Natural killer cell treated with Interleukin-12 subunit alpha and Interleukin-12 subunit beta and Interleukin-15 and Interleukin-18, amount 100 ng/mL, for 72 hours (primary cell): ENCODE results near the gene HTR3B. TPM values are rescaled to one million over a fixed set of nuclear protein-coding genes. Genes with fewer than 3 reads are reported as not detected.
"Not testable (repeated sequence)": the region's sequence is repeated elsewhere in the genome, so short reads cannot be mapped to it uniquely, and the experiment has no call there.

Experiments
- ATAC-seq, 2 donors: fragments of 150-1000 bp; cut with Tn5 transposase in 1 of 2; sonication (Bioruptor Pico), chemical (Tn5 transposase) in 1 of 2; 2 replicates each; pipeline ENCODE4 v1.10.0; 2021
- DNase-seq: peaks from one replicate; pipeline ENCODE4 v3.0.0; 2022; ENCODE audit warnings: low spot score
- H3K27ac Mint-ChIP-seq, 2 donors: 1 replicate in 1 of 2; 2 replicates in 1 of 2; pipeline ENCODE4 v1.8.0; 2022; ENCODE audit warnings: mixed read lengths in 2 of 2, mild to moderate bottlenecking in 1 of 2, moderate library complexity in 1 of 2
- H3K27me3 Mint-ChIP-seq, 2 donors: 1 replicate in 1 of 2; 2 replicates in 1 of 2; pipeline ENCODE4 v1.8.0; 2022; ENCODE audit warnings: mixed read lengths in 2 of 2
- H3K36me3 Mint-ChIP-seq: one replicate; pipeline ENCODE4 v1.8.0; 2022; ENCODE audit warnings: mixed read lengths
- H3K4me1 Mint-ChIP-seq, 2 donors: 1 replicate in 1 of 2; 2 replicates in 1 of 2; pipeline ENCODE4 v1.8.0; 2022; ENCODE audit warnings: low read depth in 2 of 2, mixed read lengths in 2 of 2, mild to moderate bottlenecking in 1 of 2
- H3K4me3 Mint-ChIP-seq: one replicate; pipeline ENCODE4 v1.8.0; 2022; ENCODE audit warnings: mixed read lengths
- H3K9me3 Mint-ChIP-seq: 2 replicates; pipeline ENCODE4 v1.8.0; 2022; ENCODE audit warnings: mixed read lengths
- total RNA-seq, 2 donors: library from RNA; stranded (reverse); gene quantifications; one replicate each; pipeline ENCODE4 v1.2.3, GENCODE V29; 2022

Gene HTR3B
- total RNA-seq, 2 donors from 2014 or later: not detected

DNA sequence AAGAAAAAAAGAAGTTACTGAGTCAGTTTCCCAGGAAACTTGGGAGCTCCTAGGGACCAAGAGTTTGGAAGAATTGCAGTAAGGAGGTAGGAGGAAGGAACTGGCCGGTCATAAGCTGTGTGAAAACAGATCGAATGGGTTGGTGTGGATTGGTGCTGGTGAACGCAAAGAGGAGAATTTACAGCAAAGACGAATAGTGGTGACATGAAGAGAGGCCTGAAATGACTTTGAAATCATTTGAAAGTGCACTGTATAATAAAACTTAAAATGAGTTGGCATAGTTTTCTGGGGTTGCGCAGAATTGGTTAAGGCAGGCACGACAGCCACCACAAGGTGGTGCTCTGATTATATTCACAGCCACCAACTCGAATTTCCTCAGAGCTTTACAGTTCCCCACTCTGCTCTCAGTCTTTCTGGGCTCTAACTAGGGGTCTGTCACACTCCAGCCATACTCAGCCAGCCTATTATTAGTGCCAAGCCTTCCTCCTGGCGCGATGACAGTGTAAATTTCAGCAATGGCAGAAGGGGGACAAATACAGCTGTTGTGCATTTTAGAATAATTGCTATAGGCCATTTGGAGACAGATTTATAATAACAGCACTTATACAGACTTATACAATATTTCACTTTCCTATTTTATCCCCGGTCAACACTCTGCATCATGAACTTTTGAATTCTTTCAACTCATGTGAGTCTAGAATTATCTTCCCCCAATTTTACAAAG, 8.3 kb upstream of the HTR3B start:
- Mint-ChIP-seq H3K4me3 (no peak overlapping the region), H3K4me1 (peaks cover 3 to 10% of the 10 kb centered on the region in 2 donors), H3K27me3 (peaks cover 0 to 8% of the 10 kb centered on the region in 2 donors), H3K9me3 (no peaks in the 10 kb centered on the region), H3K36me3 (no peaks in the 10 kb centered on the region), H3K27ac (no peak overlapping the region)
- ATAC-seq (peak in 1 of 2 donors; percentile 68), DNase-seq (no peak)

- Mint-ChIP-seq H3K9me3 (no peaks in the 10 kb centered on the region), H3K27me3 (peaks cover 0 to 12% of the 10 kb centered on the region in 2 donors), H3K4me1 (peaks cover 0 to 5% of the 10 kb centered on the region in 2 donors), H3K27ac (no peak overlapping the region), H3K36me3 (no peaks in the 10 kb centered on the region), H3K4me3 (no peak overlapping the region)
- no peak for ATAC-seq
- DNase-seq: no peak
Measured at GRCh38 chr11:113901141-113901540, 3.5 kb upstream of the HTR3B start.

DNA sequence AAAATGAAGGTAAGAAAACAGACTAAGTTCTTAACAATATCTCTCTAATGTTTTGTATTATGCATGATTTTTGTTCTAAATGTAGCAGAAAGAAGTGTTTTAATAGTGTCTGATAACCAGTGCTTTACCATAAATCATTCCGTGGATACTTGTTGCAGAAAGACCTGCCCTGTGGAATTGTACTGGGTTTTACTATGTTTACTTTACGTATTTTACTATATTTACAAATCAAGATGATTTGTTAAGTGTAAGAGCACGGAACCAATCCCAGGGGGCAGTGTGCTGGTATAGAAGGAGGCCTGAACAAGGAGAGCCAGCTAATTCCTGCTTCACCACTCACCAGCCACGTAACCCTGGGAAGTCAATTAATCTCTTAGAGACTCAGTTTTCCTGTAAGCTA, 1.4 kb downstream of the HTR3B start:
- no peak for ATAC-seq
- peaks cover 11 to 19% of the 10 kb centered on the region in 2 donors for H3K27me3 Mint-ChIP-seq
- H3K4me1 Mint-ChIP-seq: peaks cover 0 to 10% of the 10 kb centered on the region in 2 donors
- no peak overlapping the region for H3K27ac Mint-ChIP-seq
- no peak for DNase-seq
- no peaks in the 10 kb centered on the region for H3K9me3 Mint-ChIP-seq
- no peaks in the 10 kb centered on the region for H3K36me3 Mint-ChIP-seq
- H3K4me3 Mint-ChIP-seq: no peak overlapping the region

DNA sequence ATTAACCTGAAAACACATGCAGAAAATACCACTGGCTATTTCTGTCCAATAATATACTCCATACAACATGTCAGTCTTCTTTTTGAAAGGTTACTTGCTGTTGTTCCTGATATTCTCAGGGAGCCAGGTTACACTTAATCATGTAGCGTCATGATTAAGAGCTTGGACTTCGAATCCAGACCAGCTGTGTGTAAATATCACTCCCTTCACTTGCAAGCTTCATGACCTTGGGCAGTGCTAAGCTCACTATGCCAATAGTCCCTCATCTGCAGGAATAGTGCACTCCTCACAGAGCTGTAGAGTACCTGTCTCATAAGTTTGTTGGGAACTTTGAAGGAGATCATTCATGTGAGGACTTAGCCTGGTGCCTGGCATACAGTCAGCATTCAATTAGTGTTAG, 1.9 kb downstream of the HTR3B start:
- peaks cover 0 to 10% of the 10 kb centered on the region in 2 donors for H3K4me1 Mint-ChIP-seq
- no peak overlapping the region for H3K4me3 Mint-ChIP-seq
- H3K27ac Mint-ChIP-seq: no peak overlapping the region
- H3K36me3 Mint-ChIP-seq: no peaks in the 10 kb centered on the region
- ATAC-seq (no peak), DNase-seq (no peak)
- no peaks in the 10 kb centered on the region for H3K9me3 Mint-ChIP-seq
- H3K27me3 Mint-ChIP-seq: peaks cover 9 to 19% of the 10 kb centered on the region in 2 donors

GRCh38 chr11:113907152-113907551, 2.6 kb downstream of the HTR3B start:
- Mint-ChIP-seq H3K4me1 (peaks cover 0 to 10% of the 10 kb centered on the region in 2 donors), H3K27ac (peak overlapping the region; percentile 16 to 42), H3K36me3 (no peaks in the 10 kb centered on the region), H3K9me3 (no peaks in the 10 kb centered on the region), H3K27me3 (peaks cover 10 to 24% of the 10 kb centered on the region in 2 donors), H3K4me3 (peak overlapping the region; percentile 67)
- no peak for DNase-seq
- ATAC-seq: peak in 1 of 2 donors; percentile 44

GRCh38 chr11:113907681-113908080, 3.1 kb downstream of the HTR3B start:
- Mint-ChIP-seq H3K4me3 (peak overlapping the region; percentile 67), H3K27ac (peak overlapping the region; percentile 16 to 42), H3K36me3 (no peaks in the 10 kb centered on the region), H3K4me1 (peaks cover 0 to 10% of the 10 kb centered on the region in 2 donors), H3K27me3 (peaks cover 10 to 24% of the 10 kb centered on the region in 2 donors), H3K9me3 (no peaks in the 10 kb centered on the region)
- ATAC-seq (peak in 1 of 2 donors; percentile 46), DNase-seq (no peak)

DNA sequence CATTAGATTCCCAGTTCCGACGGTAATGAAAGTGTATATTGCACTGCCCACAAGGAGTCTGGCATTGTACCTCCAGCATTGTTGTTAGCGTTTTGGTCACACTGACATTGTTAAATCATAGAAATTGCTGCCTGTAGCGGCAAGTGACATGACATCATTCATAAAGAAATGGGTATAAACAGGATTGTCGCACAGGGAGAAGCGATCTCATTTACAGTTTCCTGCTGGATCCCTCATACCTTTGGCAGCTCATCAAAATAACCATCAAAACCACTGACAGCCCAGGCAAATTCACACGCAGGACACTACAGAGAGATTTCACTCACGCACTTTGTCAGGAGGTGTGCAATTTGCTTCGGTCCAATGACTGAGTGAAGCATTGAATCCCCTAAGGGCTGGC, 3.5 kb downstream of the HTR3B start:
- DNase-seq (no peak), ATAC-seq (no peak)
- no peaks in the 10 kb centered on the region for H3K9me3 Mint-ChIP-seq
- peaks cover 10 to 24% of the 10 kb centered on the region in 2 donors for H3K27me3 Mint-ChIP-seq
- H3K4me1 Mint-ChIP-seq: peaks cover 0 to 10% of the 10 kb centered on the region in 2 donors
- no peak overlapping the region for H3K27ac Mint-ChIP-seq
- no peaks in the 10 kb centered on the region for H3K36me3 Mint-ChIP-seq
- no peak overlapping the region for H3K4me3 Mint-ChIP-seq

GRCh38 chr11:113911491-113911890, 6.9 kb downstream of the HTR3B start:
- not testable (repeated sequence) for H3K9me3 Mint-ChIP-seq, H3K4me3 Mint-ChIP-seq, DNase-seq, H3K36me3 Mint-ChIP-seq, H3K27ac Mint-ChIP-seq, ATAC-seq
- peaks cover 0 to 10% of the 10 kb centered on the region in 2 donors for H3K4me1 Mint-ChIP-seq
- H3K27me3 Mint-ChIP-seq: peaks cover 15 to 30% of the 10 kb centered on the region in 2 donors

GRCh38 chr11:113923572-113923971, 19.0 kb downstream of the HTR3B start:
- H3K4me3 Mint-ChIP-seq: no peak overlapping the region
- H3K9me3 Mint-ChIP-seq: no peaks in the 10 kb centered on the region
- no peak overlapping the region for H3K27ac Mint-ChIP-seq
- H3K36me3 Mint-ChIP-seq: no peaks in the 10 kb centered on the region
- DNase-seq: no peak
- peaks cover 17 to 27% of the 10 kb centered on the region in 2 donors for H3K27me3 Mint-ChIP-seq
- no peaks in the 10 kb centered on the region for H3K4me1 Mint-ChIP-seq
- no peak for ATAC-seq

GRCh38 chr11:113926273-113927197, 21.9 kb downstream of the HTR3B start:
- H3K27me3 Mint-ChIP-seq: peaks cover 18 to 34% of the 10 kb centered on the region in 2 donors
- no peaks in the 10 kb centered on the region for H3K9me3 Mint-ChIP-seq
- H3K27ac Mint-ChIP-seq: no peak overlapping the region
- H3K4me1 Mint-ChIP-seq: no peaks in the 10 kb centered on the region
- ATAC-seq (no peak), DNase-seq (no peak)
- no peaks in the 10 kb centered on the region for H3K36me3 Mint-ChIP-seq
- no peak overlapping the region for H3K4me3 Mint-ChIP-seq

GRCh38 chr11:113928311-113928710, 23.7 kb downstream of the HTR3B start:
- Mint-ChIP-seq H3K27ac (no peak overlapping the region), H3K36me3 (no peaks in the 10 kb centered on the region), H3K4me1 (no peaks in the 10 kb centered on the region), H3K9me3 (no peaks in the 10 kb centered on the region), H3K4me3 (no peak overlapping the region), H3K27me3 (peaks cover 28 to 42% of the 10 kb centered on the region in 2 donors)
- no peak for ATAC-seq
- DNase-seq: no peak

DNA sequence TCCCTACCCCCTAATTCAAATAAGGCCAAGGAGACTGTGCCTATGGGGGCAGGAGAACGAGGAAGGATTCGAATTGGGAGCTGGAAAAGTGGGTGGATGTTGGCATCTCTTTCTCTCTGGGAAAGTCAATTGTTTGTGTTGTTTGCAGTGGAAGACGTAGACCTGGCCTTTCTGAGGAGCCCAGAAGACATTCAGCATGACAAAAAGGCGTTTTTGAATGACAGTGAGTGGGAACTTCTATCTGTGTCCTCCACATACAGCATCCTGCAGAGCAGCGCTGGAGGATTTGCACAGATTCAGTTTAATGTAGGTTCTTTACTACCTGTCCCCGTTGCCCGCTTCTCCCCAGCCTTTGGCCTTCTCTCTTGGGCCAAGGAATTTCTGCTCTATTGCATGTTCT, 28.2 kb downstream of the HTR3B start:
- Mint-ChIP-seq H3K9me3 (no peaks in the 10 kb centered on the region), H3K4me1 (no peaks in the 10 kb centered on the region), H3K36me3 (no peaks in the 10 kb centered on the region), H3K27me3 (peaks cover 32 to 51% of the 10 kb centered on the region in 2 donors), H3K27ac (no peak overlapping the region), H3K4me3 (no peak overlapping the region)
- DNase-seq (no peak), ATAC-seq (no peak)

GRCh38 chr11:113934193-113934592, 29.6 kb downstream of the HTR3B start:
- H3K4me1 Mint-ChIP-seq, DNase-seq, H3K36me3 Mint-ChIP-seq, H3K9me3 Mint-ChIP-seq, ATAC-seq, H3K27ac Mint-ChIP-seq, H3K4me3 Mint-ChIP-seq: not testable (repeated sequence)
- peaks cover 26 to 37% of the 10 kb centered on the region in 2 donors for H3K27me3 Mint-ChIP-seq

- Mint-ChIP-seq H3K4me1 (no peaks in the 10 kb centered on the region), H3K27me3 (peaks cover 26 to 37% of the 10 kb centered on the region in 2 donors)
- no peak for ATAC-seq
Measured at GRCh38 chr11:113934761-113935160, 30.2 kb downstream of the HTR3B start.

More at GRCh38 chr11:113934761-113935160, 30.2 kb downstream of the HTR3B start:
- no peak for DNase-seq
- Mint-ChIP-seq H3K36me3 (no peaks in the 10 kb centered on the region), H3K4me3 (no peak overlapping the region), H3K27ac (no peak overlapping the region), H3K9me3 (no peaks in the 10 kb centered on the region)
